NCI-H748 treated with DMSO at 0.1 percent for 48 hours (cell line): ENCODE measurements around the gene CALM1.

Experiments used
- DNase-seq: peaks from one replicate; lab custom pipeline; 2025; lab: John Stamatoyannopoulos, UW

The CALM1 gene

GRCh38 chr14:90443161-90444076, 46.6 kb downstream of the CALM1 start:
- no peak for DNase-seq

GRCh38 chr14:90444077-90444696, 47.4 kb downstream of the CALM1 start:
- DNase-seq = no peak

- DNase-seq = no peak
Measured at GRCh38 chr14:90445011-90445410, 48.2 kb downstream of the CALM1 start.

GRCh38 chr14:90446405-90446804, 49.6 kb downstream of the CALM1 start:
- no peak for DNase-seq

GRCh38 chr14:90447720-90448497, 51.1 kb downstream of the CALM1 start:
- DNase-seq = no peak

- no peak for DNase-seq
Measured at GRCh38 chr14:90449411-90449810, 52.6 kb downstream of the CALM1 start.

GRCh38 chr14:90450151-90450550, 53.3 kb downstream of the CALM1 start:
- no peak for DNase-seq

GRCh38 chr14:90450667-90451066, 53.8 kb downstream of the CALM1 start:
- DNase-seq = no peak

- no peak for DNase-seq
Measured at GRCh38 chr14:90451443-90451842, 54.6 kb downstream of the CALM1 start.

- DNase-seq = no peak
Measured at GRCh38 chr14:90451961-90452360, 55.1 kb downstream of the CALM1 start.

- no peak for DNase-seq
Measured at GRCh38 chr14:90452366-90452765, 55.5 kb downstream of the CALM1 start.

- no peak for DNase-seq
Measured at GRCh38 chr14:90453401-90453951, 56.6 kb downstream of the CALM1 start.

- no peak for DNase-seq
Measured at GRCh38 chr14:90454041-90455000, 57.5 kb downstream of the CALM1 start.

- no peak for DNase-seq
Measured at GRCh38 chr14:90455100-90455571, 58.3 kb downstream of the CALM1 start.

GRCh38 chr14:90456551-90456950, 59.7 kb downstream of the CALM1 start:
- DNase-seq = no peak

- no peak for DNase-seq
Measured at GRCh38 chr14:90457186-90457585, 60.4 kb downstream of the CALM1 start.
